Measurements from ENCODE around the gene OR12D2. TPM values are rescaled to one million over a fixed set of nuclear protein-coding genes. Genes with fewer than 3 reads are reported as not detected.

The OR12D2 gene
- total and polyA plus RNA-seq, 2 of the 4 experiments (the other 2 are of a cell fraction) = not detected

Other genes with a start within 250 kb of the OR12D2 start
- gene OR2J2, start 224.7 kb upstream of the OR12D2 start, total RNA-seq (2012; rRNA removed) = not detected in 2 replicates
- gene OR2J2, start 224.7 kb upstream of the OR12D2 start, polyA plus RNA-seq (2012; rRNA removed) = not detected in 2 replicates
- not detected in 2 replicates for gene OR14J1, start 93.9 kb upstream of the OR12D2 start, total RNA-seq (2012; rRNA removed)
- gene OR14J1, start 93.9 kb upstream of the OR12D2 start, polyA plus RNA-seq (2012; rRNA removed) = not detected in 2 replicates
- gene OR5V1, start 26.8 kb upstream of the OR12D2 start, total RNA-seq (2012; rRNA removed) = not detected in 2 replicates
- not detected in 2 replicates for gene OR5V1, start 26.8 kb upstream of the OR12D2 start, polyA plus RNA-seq (2012; rRNA removed)
- gene OR12D3, start 20.3 kb upstream of the OR12D2 start, total RNA-seq (2012; rRNA removed) = not detected in 2 replicates
- gene OR12D3, start 20.3 kb upstream of the OR12D2 start, polyA plus RNA-seq (2012; rRNA removed) = not detected in 2 replicates
- gene OR12D1, start 19.3 kb downstream of the OR12D2 start, total RNA-seq (2012; rRNA removed) = not detected in 2 replicates
- gene OR12D1, start 19.3 kb downstream of the OR12D2 start, polyA plus RNA-seq (2012; rRNA removed) = not detected in 2 replicates
- not detected in 2 replicates for gene OR10C1, start 43.7 kb downstream of the OR12D2 start, total RNA-seq (2012; rRNA removed)
- gene OR10C1, start 43.7 kb downstream of the OR12D2 start, polyA plus RNA-seq (2012; rRNA removed) = not detected in 2 replicates
- gene OR11A1, start 61.4 kb downstream of the OR12D2 start, total RNA-seq (2012; rRNA removed) = not detected in 2 replicates
- not detected in 2 replicates for gene OR11A1, start 61.4 kb downstream of the OR12D2 start, polyA plus RNA-seq (2012; rRNA removed)
- not detected in 2 replicates for gene OR2H1, start 61.5 kb downstream of the OR12D2 start, total RNA-seq (2012; rRNA removed)
- gene OR2H1, start 61.5 kb downstream of the OR12D2 start, polyA plus RNA-seq (2012; rRNA removed) = not detected in 2 replicates
- not detected in 2 replicates for gene MAS1L, start 92.3 kb downstream of the OR12D2 start, total RNA-seq (2012; rRNA removed)
- not detected in 2 replicates for gene MAS1L, start 92.3 kb downstream of the OR12D2 start, polyA plus RNA-seq (2012; rRNA removed)
- not detected in 2 replicates for gene UBD, start 164.1 kb downstream of the OR12D2 start, total RNA-seq (2012; rRNA removed)
- not detected in 2 replicates for gene UBD, start 164.1 kb downstream of the OR12D2 start, polyA plus RNA-seq (2012; rRNA removed)
- not detected in 2 replicates for gene OR2H2, start 189.5 kb downstream of the OR12D2 start, total RNA-seq (2012; rRNA removed)
- gene OR2H2, start 189.5 kb downstream of the OR12D2 start, polyA plus RNA-seq (2012; rRNA removed) = not detected in 2 replicates
- 5.9 and 6.9 TPM in 2 replicates for gene GABBR1, start 237.6 kb downstream of the OR12D2 start, total RNA-seq (2012; rRNA removed)
- gene GABBR1, start 237.6 kb downstream of the OR12D2 start, polyA plus RNA-seq (2012; rRNA removed) = 25.6 and 31.5 TPM in 2 replicates

Data from IMR-90 (cell line).